Calu3 (cell line): ENCODE measurements around the gene CSNK1A1L. TPM values are rescaled to one million over a fixed set of nuclear protein-coding genes. Genes with fewer than 3 reads are reported as not detected.

Experiments
- BruUV-seq: library from RNA; stranded (reverse); fragments of 400-500 nt; replicated peaks from 2 replicates; lab custom pipeline; 2021; lab: Mats Ljungman, UMichigan
- CTCF ChIA-PET: fragments of 300-600 bp; sonication (Branson Sonifier 250); formaldehyde crosslinking; loops from one replicate; lab custom pipeline; 2022; ENCODE audit warnings: antibody characterized with exemption; lab: Charles Lee
- DNase-seq: peaks from one replicate; pipeline ENCODE4 v3.0.0; 2022
- H3K27ac Mint-ChIP-seq: one replicate; pipeline ENCODE4 v1.8.0; 2022; ENCODE audit warnings: mixed read lengths; ENCODE audit not compliant: unreplicated experiment
- H3K27me3 Mint-ChIP-seq: one replicate; pipeline ENCODE4 v1.8.0; 2022; ENCODE audit warnings: mixed read lengths; ENCODE audit not compliant: unreplicated experiment
- H3K36me3 Mint-ChIP-seq: one replicate; pipeline ENCODE4 v1.8.0; 2022; ENCODE audit warnings: mild to moderate bottlenecking, moderate library complexity, mixed read lengths; ENCODE audit not compliant: insufficient read depth, unreplicated experiment
- H3K4me1 Mint-ChIP-seq: one replicate; pipeline ENCODE4 v1.8.0; 2022; ENCODE audit warnings: mild to moderate bottlenecking, low read depth, mixed read lengths; ENCODE audit not compliant: unreplicated experiment
- H3K4me3 Mint-ChIP-seq: one replicate; pipeline ENCODE4 v1.8.0; 2022; ENCODE audit warnings: mild to moderate bottlenecking, low read depth, moderate library complexity, mixed read lengths; ENCODE audit not compliant: unreplicated experiment
- H3K9me3 Mint-ChIP-seq: one replicate; pipeline ENCODE4 v1.8.0; 2022; ENCODE audit warnings: low read depth, mixed read lengths; ENCODE audit not compliant: unreplicated experiment
- CTCF ChIP-seq: fragments of 200-600 bp; IDR thresholded peaks from one replicate; pipeline ENCODE4 v1.8.0; 2022; ENCODE audit warnings: antibody characterized with exemption; ENCODE audit not compliant: unreplicated experiment
- intact Hi-C: fragments of 100-400 bp; cut with micrococcal nuclease; formaldehyde crosslinking; loops from one replicate; pipeline ENCODE4 v1.10.0; 2022; ENCODE audit not compliant: unreplicated experiment
- total RNA-seq: library from RNA; stranded (reverse); gene quantifications from 2 replicates; pipeline ENCODE4 v1.2.3, GENCODE V29; 2022

CSNK1A1L gene
- total RNA-seq, 1 experiment from 2014 or later, result not detected

- Mint-ChIP-seq H3K27me3 (no peaks in the 10 kb centered on the region), H3K27ac (no peak overlapping the region)
- no peak for TF ChIP-seq CTCF
Measured at GRCh38 chr13:37102896-37103295, 2.6 kb downstream of the CSNK1A1L start.

GRCh38 chr13:37101201-37101600, 4.3 kb downstream of the CSNK1A1L start:
- Mint-ChIP-seq H3K4me3 (no peak overlapping the region), H3K9me3 (no peaks in the 10 kb centered on the region), H3K27me3 (no peaks in the 10 kb centered on the region), H3K36me3 (no peaks in the 10 kb centered on the region), H3K27ac (no peak overlapping the region), H3K4me1 (no peaks in the 10 kb centered on the region)
- no peak for TF ChIP-seq CTCF
- CTCF ChIA-PET, result interaction anchor here (0.5 kb wide), 1 partner anchor 630 kb away, joined by 3 read pairs; no protein-coding TSS in a partner anchor
- no peak for DNase-seq
- intact Hi-C loops, result no loop called here
- BruUV-seq, result no TSS peak

More at GRCh38 chr13:37102896-37103295, 2.6 kb downstream of the CSNK1A1L start:
- CTCF ChIA-PET, result no interaction called here
- H3K36me3 Mint-ChIP-seq, result no peaks in the 10 kb centered on the region
- BruUV-seq, result no TSS peak
- H3K4me1 Mint-ChIP-seq, result no peaks in the 10 kb centered on the region
- intact Hi-C loops, result no loop called here
- no peak for DNase-seq
- H3K9me3 Mint-ChIP-seq, result no peaks in the 10 kb centered on the region
- H3K4me3 Mint-ChIP-seq, result no peak overlapping the region

GRCh38 chr13:37100731-37101130, 4.7 kb downstream of the CSNK1A1L start:
- no peaks in the 10 kb centered on the region for H3K36me3 Mint-ChIP-seq
- no TSS peak for BruUV-seq
- no peak for DNase-seq
- H3K4me3 Mint-ChIP-seq, result no peak overlapping the region
- no peaks in the 10 kb centered on the region for H3K4me1 Mint-ChIP-seq
- no peaks in the 10 kb centered on the region for H3K9me3 Mint-ChIP-seq
- CTCF ChIA-PET, result interaction anchor here (0.5 kb wide), 1 partner anchor 630 kb away, joined by 3 read pairs; no protein-coding TSS in a partner anchor
- H3K27ac Mint-ChIP-seq, result no peak overlapping the region
- intact Hi-C loops, result no loop called here
- H3K27me3 Mint-ChIP-seq, result no peaks in the 10 kb centered on the region
- TF ChIP-seq CTCF, result no peak

- intact Hi-C loops, result no loop called here
- Mint-ChIP-seq H3K4me1 (no peaks in the 10 kb centered on the region), H3K36me3 (no peaks in the 10 kb centered on the region), H3K27ac (no peak overlapping the region), H3K27me3 (peaks cover 8% of the 10 kb centered on the region), H3K9me3 (no peaks in the 10 kb centered on the region), H3K4me3 (no peak overlapping the region)
- DNase-seq, result no peak
- CTCF ChIA-PET, result no interaction called here
- no TSS peak for BruUV-seq
- TF ChIP-seq CTCF, result no peak
Measured at GRCh38 chr13:37097076-37097475, 8.4 kb downstream of the CSNK1A1L start.
